Rectal smooth muscle tissue (tissue), 1 donor: ENCODE data around the gene PLCB1.

Experiments
- H3K27ac ChIP-seq: one replicate; pipeline ENCODE4 v1.7.0; 2013; ENCODE audit warnings: low read depth, low read length, inconsistent platforms
- H3K27me3 ChIP-seq: one replicate; pipeline ENCODE4 v1.7.0; 2013; ENCODE audit warnings: low read length; ENCODE audit not compliant: control insufficient read depth, insufficient read depth
- H3K36me3 ChIP-seq: one replicate; pipeline ENCODE4 v1.7.0; 2013; ENCODE audit warnings: low read length; ENCODE audit not compliant: control insufficient read depth, insufficient read depth
- H3K4me1 ChIP-seq: one replicate; pipeline ENCODE4 v1.7.0; 2013; ENCODE audit warnings: low read length; ENCODE audit not compliant: control insufficient read depth, insufficient read depth
- H3K4me3 ChIP-seq: one replicate; pipeline ENCODE4 v1.7.0; 2013; ENCODE audit warnings: low read length
- H3K9ac ChIP-seq: one replicate; pipeline ENCODE4 v1.7.0; 2013; ENCODE audit warnings: low read length

The PLCB1 gene

DNA sequence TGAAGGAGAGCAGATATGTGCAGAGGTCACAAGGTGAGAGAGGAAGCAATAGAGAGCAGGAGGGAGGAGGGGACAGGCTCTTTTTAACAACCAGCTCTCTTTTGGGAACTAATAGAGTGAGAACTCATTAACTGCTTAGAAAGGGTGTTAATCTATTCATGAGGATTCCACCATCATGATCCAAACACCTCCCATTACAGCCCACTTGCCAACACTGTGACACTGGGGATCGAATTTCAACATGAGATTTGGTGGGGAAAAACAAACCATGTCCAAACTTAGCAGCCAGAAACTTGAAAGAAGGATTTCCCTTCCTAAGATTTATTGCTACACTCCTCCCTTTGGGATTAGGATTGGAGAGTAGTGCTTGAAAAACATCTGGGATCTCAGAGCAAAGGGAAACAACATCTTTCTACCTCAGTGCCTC is 801.3 kb downstream of the PLCB1 start:
- no peak overlapping the region for H3K27ac ChIP-seq

DNA sequence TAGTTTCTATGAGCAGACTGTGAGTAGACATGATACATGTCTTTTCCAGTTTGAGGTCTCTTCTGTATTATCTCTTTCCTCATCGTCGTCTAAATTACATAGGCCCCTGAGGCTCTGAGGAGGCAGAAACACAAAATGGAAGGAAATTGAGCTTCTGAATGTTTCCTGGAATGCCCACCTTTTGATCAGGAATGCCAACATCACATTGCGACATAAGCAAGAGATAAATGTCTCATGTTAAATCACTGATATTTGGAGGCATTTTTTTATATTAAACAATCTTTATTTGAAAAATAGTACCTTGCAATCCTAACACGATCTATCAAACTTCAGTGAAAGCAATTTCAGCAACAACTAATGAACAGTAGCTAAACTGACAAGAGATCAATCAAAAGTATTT is 802.3 kb downstream of the PLCB1 start:
- Histone ChIP-seq H3K27ac (no peak overlapping the region), H3K27me3 (no peaks in the 10 kb centered on the region)

More for the DNA sequence above, 801.3 kb downstream of the PLCB1 start:
- Histone ChIP-seq H3K4me3 (no peak overlapping the region), H3K27me3 (no peaks in the 10 kb centered on the region), H3K9ac (no peak overlapping the region), H3K36me3 (no peaks in the 10 kb centered on the region), H3K4me1 (no peaks in the 10 kb centered on the region)

More for the DNA sequence above, 802.3 kb downstream of the PLCB1 start:
- no peak overlapping the region for H3K4me3 ChIP-seq
- no peaks in the 10 kb centered on the region for H3K4me1 ChIP-seq
- no peaks in the 10 kb centered on the region for H3K36me3 ChIP-seq
- H3K9ac ChIP-seq, result no peak overlapping the region
